EL (cell line): ENCODE measurements around the gene WSCD2.

Experiments
- DNase-seq: peaks from one replicate; pipeline ENCODE4 v3.0.0-alpha.2; 2016

Gene WSCD2

DNA sequence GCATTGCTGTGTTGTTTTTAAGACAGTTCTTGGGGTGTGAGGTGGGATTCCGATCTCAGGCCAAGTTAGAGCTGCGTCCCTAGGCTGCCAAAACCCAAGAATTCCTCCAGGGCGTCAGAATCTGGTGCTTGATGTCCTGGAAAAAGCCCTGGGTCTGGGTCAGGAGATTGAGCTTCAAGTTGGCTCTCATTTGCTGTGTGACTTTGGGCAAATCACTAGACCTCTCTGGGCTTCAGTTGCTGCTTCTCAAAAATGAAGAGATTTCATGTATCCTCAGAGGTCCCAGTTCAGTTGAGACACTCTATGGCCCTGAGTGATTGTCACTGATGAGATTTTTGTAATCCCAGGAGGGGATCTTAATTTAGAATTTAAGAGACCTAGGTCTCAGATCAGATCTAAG, 1.9 kb downstream of the WSCD2 start:
- DNase-seq = no peak

DNA sequence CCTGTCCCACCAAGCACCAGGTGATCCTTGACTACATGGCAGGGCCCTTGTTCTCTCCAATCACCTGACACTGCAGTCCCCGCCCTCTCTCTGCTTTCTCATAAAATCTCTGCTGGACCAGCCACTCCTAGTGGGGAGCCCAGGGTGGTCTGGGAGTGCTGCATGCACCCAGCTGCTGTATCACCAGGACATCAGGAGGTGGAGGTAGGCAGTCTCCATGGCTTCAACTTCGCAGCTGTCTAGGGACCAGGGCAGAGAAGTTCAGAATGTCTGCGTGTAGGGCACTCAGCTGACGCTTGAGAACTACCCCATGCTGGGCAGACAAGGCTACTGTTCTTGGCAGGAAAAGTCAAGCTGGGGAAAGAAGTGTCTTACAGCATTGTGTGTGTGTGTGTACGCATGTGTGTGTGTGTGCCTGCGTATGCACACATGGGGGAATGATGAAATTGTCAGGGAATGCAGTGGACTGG, 2.6 kb downstream of the WSCD2 start:
- DNase-seq = no peak

DNA sequence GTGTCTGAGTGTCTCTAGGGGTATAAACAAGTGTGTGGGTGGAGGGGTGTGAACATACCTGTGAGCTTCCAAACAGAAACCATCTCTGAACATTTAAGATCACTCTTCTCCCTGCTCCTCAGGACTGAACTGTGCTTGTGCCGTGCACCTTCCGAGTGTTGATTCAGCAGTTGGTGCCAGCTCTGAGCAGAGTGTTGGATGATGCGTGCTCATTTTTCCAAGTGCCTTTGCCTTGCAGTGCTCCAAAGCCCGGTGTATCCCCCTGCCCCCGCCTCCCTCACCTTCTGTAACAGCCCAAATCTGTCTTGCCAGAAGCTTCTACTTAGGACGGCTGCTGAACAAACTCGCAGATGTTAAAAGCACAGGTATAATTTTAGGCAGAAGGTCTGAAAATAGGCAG, 4.4 kb downstream of the WSCD2 start:
- no peak for DNase-seq

DNA sequence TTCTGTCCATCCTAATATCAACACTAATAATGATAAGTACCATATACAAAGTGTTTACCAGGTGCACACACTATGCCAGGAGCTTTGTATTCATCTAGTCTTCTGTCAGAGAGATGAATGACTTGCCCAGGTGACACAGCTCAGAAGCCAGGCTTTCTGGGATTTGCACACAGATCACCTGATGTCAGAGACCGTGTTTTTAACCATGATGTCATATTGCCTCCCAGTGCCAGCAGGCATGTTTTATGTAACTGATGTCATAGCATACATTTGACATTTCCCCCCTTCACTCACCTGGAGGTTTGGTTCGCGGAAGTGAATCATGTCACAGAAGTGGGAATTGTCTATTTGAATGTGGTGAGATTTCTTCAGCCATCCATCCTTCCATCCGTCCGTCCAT, 5.7 kb downstream of the WSCD2 start:
- DNase-seq = no peak

DNA sequence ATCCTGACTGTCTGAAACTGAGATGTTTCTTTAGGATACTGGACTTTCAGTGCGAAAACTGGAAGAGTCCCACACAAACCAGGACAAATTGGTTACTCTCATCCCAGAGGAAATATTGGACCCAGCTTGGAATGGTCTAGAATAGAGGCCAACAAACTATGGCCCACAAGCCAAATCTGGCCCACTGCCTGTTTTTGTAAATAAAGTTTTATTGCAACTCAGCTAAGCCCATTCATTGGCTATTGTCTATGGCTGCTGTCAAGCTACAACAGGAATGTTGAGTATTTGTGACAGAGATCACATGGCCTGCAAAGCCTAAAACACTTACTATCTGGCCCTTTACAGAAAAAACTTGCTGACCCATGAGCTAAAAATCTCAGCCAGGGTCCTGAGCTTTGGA, 6.5 kb downstream of the WSCD2 start:
- no peak for DNase-seq

DNA sequence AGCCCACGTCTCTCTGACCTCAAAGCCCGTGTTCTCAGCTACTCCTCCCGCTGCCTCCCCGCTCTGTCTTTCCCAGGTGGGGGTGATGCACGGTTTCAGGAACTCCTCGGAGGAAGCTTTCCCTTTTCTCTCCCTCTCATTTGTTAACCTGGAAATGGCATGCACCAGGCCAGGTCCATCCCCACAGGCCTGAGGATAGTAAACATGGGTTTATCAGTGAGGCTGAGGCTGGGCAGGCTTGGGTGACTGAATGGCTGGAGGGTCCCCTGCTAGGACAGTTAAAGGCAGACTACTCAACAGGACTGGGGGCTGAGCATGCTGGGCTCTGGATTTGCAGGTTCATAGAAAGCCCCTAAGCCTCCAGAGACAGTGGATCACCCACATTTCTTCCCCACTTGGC, 7.6 kb downstream of the WSCD2 start:
- DNase-seq = no peak

DNA sequence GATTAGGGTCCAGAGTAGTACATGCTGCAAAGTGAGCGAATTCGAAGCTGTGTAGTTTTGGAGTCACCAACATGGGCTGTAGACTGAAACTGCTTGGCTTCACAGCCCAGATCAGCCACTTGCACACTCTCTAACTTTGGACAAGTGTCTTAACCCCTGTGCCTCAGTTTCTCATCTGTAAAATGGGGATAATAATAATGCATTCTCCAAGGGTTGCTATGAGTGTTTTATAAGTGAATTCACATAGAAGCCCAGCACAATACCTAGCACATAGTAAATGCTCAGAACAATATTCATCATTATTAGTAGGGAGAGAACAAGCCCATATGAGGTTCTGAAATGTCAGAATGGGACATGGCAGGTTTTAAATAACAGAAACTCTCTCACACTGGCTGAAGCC, 10.4 kb downstream of the WSCD2 start:
- no peak for DNase-seq

DNA sequence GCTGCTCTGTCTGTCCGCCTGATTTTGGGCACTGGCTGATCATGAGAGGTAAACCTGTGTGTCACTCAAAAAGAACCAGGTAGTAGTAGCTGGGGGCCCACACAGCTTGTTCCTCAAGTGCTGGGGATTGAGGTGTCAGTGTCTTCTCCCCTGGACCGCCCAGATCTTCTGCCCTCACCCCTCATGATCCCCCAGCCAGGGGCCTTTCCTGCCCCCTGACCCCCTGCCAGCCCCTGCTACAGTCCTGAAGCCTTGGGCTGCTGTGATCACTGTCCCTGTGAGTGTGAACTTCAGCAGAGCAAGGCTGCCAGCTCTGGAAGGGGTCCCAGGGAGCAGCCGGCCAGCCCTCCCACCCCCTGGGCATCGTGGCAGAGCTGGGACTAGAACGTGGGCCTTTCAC, 11.4 kb downstream of the WSCD2 start:
- no peak for DNase-seq

DNA sequence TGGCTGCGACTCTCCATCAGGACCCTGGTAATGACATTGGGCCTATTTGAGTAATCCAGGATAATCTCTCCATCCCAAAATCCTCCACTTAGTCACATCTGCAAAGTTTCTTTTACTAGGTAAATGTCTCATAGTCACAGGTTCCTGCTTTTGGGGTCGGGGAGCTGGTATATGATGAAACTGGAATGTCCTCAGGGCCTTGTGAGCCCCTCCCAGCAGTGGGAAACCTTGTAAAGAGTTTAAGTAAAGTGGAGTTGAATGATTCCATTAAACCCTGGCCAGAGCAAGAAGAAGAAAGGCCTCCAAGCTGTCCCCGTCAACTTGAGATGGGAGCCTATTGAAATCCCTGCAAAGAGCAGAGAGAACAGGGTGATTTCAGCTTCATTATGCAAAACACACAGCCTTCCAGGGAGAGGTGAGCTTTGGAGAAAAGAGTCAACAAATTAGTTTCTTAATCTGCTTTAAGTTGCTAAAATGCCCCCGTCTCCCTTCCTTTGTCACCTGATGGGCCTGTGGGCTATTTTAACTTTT, 12.6 kb downstream of the WSCD2 start:
- no peak for DNase-seq

DNA sequence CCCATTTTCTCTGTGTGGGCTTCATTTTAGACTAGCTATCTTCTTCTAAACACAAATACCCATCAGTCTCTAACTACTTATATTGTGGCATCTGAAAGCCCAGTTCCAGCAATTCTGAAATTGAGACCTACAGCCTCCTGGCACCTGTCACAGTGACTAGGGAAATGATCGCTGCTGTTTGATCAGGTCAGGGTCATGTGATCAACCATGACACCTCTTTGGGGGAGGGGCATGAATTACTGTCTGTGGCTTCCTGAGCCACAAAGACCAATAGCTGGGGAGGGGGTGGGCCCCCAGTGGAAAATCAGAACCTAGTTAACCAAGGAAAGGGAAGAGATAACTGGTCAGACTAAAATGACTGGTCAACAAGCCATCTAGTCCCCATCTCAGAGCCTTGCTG, 14.1 kb downstream of the WSCD2 start:
- no peak for DNase-seq

DNA sequence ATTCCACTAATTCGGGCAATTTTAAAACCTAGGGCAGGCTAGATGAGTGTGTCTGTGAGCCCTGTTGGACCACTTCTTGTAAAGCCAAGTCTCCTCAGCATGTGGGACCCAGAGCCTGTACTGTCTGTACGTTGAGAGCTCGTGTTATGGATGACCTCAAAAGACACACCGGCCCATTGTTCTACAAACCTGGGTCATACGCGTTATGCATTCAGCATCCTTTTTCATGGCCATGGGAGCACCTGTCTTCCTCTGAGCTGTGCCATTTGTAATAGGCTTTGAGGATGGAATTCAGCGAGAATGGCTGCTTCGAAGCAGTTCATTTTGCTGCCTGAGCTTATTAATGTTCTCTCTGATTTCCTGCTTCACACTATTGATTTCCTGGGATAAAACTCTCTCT, 15.0 kb downstream of the WSCD2 start:
- DNase-seq = no peak

DNA sequence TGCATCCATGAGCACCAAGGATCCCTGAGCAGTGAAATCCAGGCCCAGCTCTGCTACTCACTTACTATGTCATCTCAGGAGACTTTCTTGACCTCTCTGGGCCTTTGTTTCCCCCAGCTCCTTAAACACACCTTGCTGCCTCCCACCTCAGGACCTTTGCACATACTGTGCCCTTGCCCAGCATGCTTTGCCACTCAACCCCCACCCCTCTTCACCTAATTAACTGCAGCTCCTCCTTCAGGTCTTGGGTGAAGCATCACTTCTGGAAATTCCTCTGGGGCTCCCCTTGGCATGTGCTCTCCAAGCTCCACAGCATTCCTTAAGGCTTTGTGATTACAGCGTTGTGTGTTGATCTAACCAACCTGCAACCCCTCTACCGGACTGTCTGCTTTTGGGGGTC, 15.9 kb downstream of the WSCD2 start:
- DNase-seq = no peak

DNA sequence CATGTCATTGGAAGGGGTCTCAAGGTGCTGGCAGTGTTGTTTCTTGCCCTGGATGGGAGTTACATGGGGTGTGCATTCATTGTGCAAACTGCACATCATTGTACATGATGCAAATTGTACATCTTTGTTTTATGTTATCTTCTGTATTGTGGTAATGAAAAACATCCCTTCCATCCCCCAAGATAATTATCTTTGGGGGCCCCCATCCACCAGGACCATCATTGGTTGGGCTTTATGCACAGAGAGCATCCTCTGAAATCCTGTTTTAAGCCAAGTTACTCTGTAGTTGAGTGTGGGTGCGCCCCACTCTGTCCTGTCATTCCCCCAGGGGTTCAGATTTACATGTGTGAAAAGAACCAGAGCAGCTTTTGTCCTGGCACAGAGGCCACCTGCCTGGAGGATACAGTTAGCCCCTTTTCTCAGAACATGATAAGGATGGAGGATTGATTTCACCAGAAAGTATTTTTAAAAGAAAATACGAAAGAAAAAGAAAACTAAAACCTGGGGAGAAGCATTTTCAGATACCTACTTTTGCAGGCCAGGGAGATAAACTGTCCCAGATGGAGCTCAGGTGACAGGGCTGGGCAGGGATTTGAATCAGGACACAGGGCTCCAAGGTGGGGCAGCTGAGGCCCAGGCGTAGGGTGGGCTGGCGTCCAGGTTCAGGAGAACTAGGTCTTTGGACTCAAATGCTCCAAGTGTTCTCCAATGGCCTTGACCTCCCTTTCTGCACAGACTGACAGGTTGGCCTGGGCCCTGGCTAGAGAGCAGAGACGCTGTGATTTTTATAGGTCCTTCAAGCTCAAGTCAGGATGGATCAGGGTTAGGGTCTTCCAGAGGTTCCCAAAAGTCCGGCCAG, 17.2 kb downstream of the WSCD2 start:
- no peak for DNase-seq

DNA sequence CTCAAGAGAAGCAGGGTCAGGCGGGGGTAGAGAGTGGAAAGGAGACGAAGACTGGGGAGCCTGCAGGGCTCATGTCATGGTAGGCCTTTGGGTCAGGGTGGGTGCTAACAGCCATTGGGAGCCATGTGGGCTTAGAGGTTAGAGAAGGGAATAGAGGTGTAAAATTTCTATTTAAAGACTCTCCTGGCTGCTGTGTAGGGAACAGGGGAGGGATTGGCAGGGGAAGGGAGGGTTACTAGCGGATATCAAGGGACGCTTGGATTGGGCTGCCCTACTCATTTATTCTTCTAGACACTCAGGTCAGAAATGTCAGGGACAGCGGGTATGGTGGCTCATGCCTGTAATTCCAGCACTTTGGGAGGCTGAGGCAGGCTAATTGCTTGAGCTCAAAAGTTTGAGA, 18.2 kb downstream of the WSCD2 start:
- DNase-seq = no peak

DNA sequence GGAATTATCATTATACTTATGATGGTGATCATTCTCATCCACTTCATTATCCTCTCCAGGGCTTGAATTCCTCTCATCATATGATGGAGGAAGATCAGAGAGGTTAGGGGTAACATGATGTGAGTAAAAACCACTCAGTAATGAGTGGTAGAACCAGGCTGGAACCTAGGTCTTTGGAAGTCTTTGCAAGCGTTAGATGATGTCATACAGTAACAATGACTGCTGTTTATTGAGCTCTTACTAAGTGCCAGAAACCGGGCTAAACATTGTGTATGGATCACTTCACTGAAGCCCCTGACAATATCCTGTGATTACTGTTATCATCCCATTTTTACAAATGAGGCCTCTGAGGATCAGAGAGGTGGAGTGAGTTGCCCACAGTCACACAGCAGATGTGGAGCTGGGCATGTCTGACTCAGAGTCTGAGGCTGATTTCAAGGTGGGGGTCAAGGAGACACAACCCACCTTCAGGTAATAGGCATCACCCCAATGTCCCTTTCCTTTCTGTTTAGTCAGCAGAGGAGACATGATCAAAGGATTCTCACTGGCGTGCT, 19.5 kb downstream of the WSCD2 start:
- DNase-seq = no peak

DNA sequence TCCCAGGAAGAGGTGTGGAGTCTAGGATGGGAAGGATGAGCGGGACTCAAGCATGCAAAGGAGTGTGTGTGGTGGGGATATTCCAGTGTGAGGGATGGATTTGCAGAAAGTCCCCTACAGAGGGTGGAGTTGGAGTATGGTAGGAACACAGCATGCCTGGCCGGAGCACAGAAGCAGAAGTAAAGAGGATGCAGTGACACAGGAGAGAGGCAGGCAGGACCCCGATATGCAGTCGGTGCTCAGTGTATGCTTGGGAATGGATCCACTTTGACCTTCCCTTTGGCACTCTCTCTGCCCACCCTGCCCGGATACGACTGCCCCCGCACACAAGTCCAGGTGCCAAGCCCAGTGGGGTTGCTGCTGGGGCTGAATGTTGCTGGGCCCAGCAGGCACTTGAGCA, 21.3 kb downstream of the WSCD2 start:
- no peak for DNase-seq

DNA sequence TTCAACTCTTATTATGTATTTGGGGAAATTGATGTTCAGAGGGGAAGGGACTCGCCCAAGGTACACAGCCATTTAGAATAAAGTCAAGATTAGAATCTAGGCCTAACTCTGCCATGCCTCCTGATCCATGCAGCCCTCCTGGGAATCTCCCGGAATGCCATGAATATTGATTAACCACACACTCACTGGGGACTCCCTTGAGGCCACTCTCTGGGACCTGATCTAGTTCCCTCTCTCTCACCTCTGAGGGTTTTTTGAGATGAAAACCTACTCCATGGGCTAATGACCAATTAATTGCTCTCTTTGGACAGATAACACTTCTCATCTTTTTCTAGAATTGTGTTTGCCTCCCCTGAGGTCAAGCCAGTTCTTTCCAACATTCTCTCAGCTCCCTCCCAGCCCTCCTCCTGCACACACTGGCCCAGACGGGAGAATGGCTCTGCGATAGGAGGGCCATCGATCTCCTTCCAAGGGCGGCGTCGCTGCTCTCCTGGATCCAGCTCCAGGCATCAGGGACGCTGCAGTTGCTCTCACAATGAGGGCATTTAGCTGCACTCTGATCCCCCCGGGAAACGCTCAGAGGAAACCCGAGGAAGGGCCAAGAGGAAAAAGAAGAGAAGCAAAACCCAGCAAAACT, 22.6 kb downstream of the WSCD2 start:
- no peak for DNase-seq

DNA sequence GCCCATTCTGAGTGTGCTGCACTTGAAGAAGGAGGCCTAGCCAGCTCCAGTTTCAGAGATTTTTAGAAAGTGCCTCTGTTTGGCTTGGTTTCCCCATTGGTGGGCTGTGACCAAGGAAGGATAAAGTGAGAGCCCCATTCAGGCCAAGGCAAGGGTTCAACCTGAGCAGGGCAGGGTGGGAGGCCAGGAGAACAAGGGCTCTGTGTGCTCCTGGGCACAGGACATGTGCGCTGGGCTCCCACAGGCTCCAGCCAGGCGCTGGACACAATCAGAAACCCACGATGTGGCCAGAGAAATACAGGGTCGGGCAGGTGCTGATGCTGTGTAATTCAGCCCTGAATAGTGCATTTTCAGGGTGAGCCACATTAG, 23.1 kb downstream of the WSCD2 start:
- no peak for DNase-seq

DNA sequence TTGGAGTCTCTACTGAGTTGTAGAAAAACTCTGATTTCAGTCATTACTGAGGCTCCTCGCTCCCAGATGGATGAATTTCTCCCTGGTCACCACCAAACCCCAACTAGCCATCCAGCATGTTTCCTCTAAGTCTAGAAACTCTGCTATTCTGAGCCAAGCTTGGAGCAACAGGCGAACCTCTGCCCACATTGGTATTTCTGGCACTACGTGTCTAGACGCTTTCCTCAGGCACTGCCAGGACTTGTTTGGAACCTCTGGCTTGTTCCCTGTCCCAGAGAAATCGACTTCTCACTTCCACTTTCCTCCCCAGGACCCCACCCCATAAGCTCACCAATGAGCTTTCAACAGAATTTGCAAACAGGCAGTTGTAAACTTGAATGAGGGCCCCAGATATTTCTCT, 27.6 kb downstream of the WSCD2 start:
- DNase-seq = no peak

DNA sequence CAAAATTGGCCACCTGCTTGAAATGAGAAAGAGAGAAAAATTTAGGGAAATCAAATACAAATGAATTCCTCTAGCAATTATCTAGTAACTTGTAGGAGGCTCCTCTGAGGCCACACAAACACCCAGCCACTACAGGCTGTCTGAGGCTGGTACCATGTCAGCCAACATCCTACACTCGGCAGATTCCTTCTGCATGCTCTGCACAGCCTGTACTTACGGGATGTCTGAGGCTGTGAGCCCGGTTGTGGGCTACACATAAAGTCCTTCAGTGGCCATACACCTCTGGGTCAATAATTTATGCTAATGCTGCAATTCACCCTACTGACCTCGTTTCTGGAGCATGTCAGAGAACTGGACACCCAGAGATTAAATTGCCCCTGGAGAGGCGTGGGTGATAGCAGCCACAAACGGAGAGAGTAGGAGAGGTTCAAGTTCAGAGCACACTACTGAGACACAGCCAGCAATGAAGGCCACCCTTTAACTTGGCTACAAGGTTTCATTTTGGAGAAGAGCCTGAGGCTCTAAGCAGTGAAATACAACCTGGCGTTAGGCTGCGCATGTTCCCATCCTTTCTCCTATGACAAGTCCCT, 28.9 kb downstream of the WSCD2 start:
- no peak for DNase-seq

DNA sequence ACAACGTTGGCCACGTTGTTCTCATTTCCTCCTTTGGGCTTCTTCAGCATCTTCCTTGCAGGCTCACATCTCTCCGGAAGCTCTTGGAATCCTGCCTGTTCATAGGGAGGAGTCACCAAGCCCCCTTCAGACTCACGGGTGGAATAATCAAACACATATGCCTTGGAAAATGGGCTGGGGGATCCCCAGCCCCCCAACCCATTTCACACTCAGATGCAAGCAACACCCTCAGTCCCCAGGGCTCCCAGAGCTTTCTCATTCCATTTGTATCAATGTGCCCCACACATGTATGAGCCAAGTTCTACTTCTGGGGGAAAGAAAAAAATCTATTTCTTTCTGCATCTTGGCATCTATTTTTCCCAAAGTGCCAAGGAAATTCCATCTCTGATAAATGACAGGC, 33.1 kb downstream of the WSCD2 start:
- DNase-seq = no peak

DNA sequence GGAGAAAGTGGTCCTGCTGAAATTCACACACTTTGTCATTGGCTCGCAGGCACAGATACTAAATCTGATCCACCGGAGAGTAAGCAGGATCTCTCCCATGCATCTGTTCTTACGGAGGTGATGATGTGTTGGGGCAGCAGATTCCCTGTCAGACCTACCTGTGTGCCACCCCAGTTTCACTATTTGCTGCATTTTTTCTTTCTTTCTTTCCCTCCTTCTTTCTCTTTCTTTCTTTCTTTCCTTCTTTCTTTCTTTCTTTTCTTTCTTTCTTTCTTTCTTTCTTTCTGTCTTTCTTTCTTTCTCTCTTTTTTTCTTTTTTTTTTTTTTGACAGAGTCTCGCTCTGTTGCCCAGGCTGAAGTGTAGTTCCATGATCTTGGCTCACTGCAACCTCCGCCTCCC, 37.4 kb downstream of the WSCD2 start:
- no peak for DNase-seq

DNA sequence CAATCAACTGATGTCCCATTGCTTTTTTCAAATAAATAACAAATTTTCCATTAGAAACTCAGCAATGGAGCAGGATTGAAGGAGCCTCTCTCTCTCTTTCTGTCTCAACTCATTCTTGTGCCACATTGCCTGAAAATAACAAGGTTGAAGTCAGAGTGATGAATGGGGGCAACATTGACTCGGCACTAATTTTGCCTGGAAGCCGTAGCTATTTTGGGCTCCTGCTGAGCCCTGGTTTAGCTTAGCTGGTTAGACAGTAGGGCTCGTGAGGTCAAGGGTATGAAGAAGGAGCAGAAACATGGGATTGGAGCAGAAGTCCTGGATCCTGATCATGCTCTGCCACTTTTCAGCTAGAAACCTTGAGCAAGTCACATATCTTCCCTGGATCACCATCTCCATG, 38.9 kb downstream of the WSCD2 start:
- DNase-seq = no peak

DNA sequence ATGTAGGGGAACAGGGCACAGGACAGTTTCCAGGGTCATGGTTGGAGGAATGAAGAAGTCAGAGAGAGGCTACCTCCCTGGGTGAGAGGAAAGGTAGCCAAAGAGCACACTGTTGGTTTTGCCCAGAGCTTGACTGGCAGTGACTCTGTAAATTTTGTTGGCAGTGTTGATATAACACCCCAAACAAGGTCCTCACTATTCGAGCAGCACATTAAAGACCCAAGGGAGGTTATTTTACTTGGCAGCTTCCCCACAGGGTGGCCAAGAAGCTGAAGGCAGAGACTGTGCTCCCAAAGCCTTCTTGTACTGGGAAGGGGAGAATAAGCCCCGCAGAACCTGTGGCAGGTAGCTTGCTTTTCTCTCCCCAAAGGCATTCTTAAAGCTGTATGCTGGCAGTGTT, 40.6 kb downstream of the WSCD2 start:
- DNase-seq = no peak
